Endothelial cell of umbilical vein (primary cell): ENCODE data around the gene TESK1.

Experiments used
- CTCF ChIP-seq, 2 donors: IDR thresholded peaks; 1 replicate in 1 of 2; 2 replicates in 1 of 2; pipeline ENCODE4 v1.5.1; 2011; ENCODE audit warnings: low read length in 2 of 2, mild to moderate bottlenecking in 2 of 2, moderate library complexity in 2 of 2, control low read depth in 1 of 2, inconsistent platforms in 1 of 2, low read depth in 1 of 2; ENCODE audit not compliant: insufficient read depth in 1 of 2; ENCODE audit errors: extremely low read depth in 1 of 2
- EZH2 ChIP-seq: IDR thresholded peaks from 2 replicates; pipeline ENCODE4 v1.6.1; 2012; ENCODE audit warnings: borderline replicate concordance, low read depth, mild to moderate bottlenecking, moderate library complexity, low read length, inconsistent platforms; ENCODE audit not compliant: severe bottlenecking
- GATA2 ChIP-seq: IDR thresholded peaks from 2 replicates; pipeline ENCODE4 v1.7.0; 2011; ENCODE audit warnings: low read depth, mild to moderate bottlenecking, moderate library complexity, mixed read lengths, low read length; ENCODE audit not compliant: insufficient read length, insufficient read depth
- MAX ChIP-seq: IDR thresholded peaks from 2 replicates; pipeline ENCODE4 v1.6.1; 2011; ENCODE audit not compliant: insufficient read depth, insufficient read length
- POLR2A ChIP-seq: IDR thresholded peaks from 2 replicates; pipeline ENCODE4 v1.6.1; 2012; ENCODE audit warnings: low read depth, mild to moderate bottlenecking, control low read depth, low read length

- no peak for TF ChIP-seq CTCF (IDR thresholded peaks at IDR 0.05; ENCODE audit: extremely low read depth in 1 of 2, insufficient read depth in 1 of 2, low read depth in 1 of 2, low read length in 2 of 2)
- no peak for TF ChIP-seq POLR2A
- TF ChIP-seq EZH2, result no peak
- no peak for TF ChIP-seq GATA2
- no peak for TF ChIP-seq MAX
Measured at GRCh38 chr9:35651956-35652828, 47.1 kb downstream of the TESK1 start.
